Suppressor macrophage treated with lipopolysaccharide for 1 hour (primary cell): ENCODE measurements around the gene SLC46A1.

ENCODE experiments used
- DNase-seq, 3 donors: peaks; one replicate each; pipeline ENCODE4 v3.0.0-alpha.2; 2020 to 2022

The SLC46A1 gene

DNA sequence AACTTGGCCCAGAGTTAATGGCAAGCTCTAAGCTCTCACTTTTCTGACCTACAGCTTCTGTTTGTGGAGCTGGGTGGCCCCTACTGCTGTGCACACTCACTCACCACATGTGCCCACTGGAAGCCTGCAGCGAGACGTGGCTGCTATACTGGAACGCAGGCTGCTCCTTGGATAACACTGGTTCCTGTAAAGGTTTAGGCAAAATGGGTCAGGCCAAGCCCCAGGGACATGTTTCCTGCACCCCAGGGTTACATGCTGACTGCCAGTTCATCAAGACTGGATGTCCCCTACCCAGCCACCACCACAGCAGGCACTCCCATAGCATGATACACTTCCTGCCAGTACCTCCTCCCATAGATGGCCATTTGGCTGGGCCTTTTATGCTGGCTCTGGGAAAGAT is 57.0 kb downstream of the SLC46A1 start:
- DNase-seq: no peak

DNA sequence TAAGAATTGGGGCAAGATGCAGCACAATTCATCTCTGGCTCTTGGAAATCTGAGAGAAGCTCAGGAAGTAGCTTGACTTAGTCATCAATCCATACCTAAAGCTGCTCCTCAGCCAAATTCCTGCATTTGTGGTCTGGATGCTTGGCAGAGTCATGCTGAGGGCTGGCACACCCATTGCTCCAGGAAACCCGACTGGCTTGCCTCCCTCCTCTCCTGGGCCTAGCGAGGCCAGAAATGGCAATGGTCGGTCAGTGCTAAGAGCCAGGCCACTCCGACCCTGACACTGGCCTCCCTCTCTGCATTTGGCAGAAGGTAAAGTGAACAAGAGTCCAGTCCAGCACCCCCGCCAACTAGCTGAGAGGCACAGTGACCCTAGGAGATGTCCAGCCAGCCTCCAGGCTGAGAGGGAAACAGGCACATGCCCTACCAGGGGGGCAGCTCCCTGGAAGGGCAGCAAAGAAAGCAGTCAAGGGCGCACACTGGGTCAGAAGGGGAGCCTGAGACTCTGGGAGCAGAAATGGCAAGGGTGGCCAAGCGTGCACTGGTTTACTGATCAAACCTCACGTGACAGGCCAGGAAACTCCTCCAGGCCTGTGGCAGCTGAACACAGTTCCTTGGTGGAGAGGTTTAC is 58.6 kb downstream of the SLC46A1 start:
- no peak for DNase-seq

DNA sequence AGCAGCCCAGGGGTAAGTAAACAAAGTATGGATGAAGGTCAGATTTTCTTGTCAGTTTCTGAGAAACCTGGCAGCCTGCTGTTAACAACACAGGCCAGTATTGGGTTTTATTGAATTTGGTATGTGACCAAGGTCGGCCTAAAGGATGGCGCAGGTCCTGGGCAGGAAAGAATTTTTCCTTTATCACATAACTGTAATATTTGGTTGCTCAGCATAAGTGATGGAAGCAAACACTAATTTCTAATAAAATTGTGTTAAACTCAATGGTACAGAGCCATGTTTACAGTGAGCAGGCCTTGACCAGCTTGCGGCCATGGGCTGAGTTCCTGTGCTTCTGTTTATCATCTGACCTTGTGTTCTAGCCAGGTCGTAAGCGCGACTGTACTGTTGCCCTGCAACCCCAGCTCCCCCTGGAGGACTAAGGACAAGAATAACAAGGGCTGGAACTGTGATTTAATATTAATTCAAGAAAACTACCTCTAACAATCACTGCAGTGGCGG is 59.2 kb downstream of the SLC46A1 start:
- DNase-seq: no peak

DNA sequence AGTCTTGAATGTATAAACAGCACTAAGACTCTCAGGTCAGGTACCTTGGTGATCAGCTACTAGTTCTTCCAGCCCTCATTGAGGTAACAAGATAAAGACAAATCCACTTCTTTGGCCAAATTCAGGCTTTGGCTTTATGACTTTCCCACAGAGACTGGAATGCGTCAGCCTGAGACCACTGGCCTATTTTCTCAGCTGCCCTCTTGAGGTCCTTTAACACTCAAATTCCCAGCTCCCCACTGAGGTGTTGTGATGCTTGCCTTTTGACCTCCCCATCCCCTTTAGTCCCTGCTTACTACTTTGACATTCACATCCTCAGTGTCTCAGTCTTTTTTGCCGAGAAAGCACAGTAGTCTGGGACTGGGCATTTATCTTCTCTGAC is 59.8 kb downstream of the SLC46A1 start:
- no peak for DNase-seq

DNA sequence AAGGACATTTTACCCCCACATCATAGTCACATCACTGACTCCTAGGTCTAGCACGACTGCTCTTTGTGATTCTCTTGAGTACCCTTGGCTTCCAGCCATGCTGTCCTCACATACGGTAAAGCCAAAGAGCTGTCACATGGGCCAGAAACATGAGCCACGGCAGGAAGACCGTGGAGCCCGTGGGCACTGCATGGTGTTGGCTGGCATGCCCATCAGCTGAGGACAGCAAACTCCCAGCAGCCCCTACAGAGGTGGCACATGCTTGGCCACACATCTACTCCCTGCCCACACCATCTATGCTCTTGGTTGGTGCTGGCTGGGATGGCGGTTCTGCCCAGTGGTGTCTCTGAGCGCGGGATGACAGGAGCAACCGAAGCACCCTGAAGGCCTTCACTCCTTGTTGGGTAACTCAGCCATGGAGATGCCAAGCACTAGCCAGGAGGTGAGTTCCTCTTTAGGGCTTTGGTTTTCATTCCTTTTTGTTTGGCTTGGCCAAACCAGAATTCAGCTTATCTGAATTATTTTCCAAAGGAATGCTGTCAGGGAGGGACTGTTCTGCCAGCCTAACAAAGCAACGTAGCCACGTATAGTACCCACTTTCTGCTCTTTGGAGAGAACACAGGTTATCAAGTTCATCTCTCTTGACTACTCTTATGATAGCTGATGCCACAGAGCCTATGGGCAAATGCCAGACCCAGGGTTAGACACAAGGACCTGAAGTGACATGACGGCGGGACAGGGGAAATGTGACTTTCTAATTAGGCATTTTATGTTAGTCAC is 60.4 kb downstream of the SLC46A1 start:
- DNase-seq: no peak
